ENCODE data around the gene CARD8.

DNA sequence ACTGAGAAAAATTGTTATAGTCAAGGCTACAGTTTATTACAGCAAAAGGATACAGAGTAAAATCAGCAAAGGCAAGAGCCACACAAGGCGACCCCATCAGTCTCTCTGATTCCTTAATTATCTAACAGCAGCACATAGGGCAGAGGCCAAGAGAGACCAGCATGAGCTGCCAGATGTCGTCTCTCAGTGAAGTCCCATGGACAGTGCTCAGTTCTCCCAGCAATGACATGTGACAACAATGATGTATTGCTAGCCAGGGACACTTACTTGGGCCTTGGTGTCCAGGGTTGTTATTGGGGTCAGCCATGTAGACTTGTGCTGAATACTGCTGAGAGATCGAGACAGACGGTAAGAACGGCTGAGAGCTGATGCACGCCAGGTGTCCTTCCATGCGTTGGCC lies 63.0 kb downstream of the CARD8 start:
- TF ChIP-seq POLR2A (IDR thresholded peaks at IDR 0.05; ENCODE audit: low read depth, low read length) (no peak), POLR2AphosphoS5 (IDR thresholded peaks at IDR 0.05; ENCODE audit: low read depth, low read length) (no peak)
